Testis (tissue), 2 donors: Measurements from ENCODE around the gene C2orf42.
"Not testable (repeated sequence)": the region's sequence is repeated elsewhere in the genome, so short reads cannot be mapped to it uniquely, and the experiment has no call there.

Experiments used
- CTCF ChIP-seq, 3 experiments: fragments of 450-650 bp in 2 of 3; fragments of 200-600 bp in 1 of 3; sonication (generic) in 1 of 3; IDR thresholded peaks; one replicate each; pipeline ENCODE4 v1.5.1; 2016 to 2019; ENCODE audit warnings: antibody characterized with exemption in 3 of 3, mild to moderate bottlenecking in 2 of 3, moderate library complexity in 1 of 3
- POLR2A ChIP-seq: fragments of 450-650 bp; IDR thresholded peaks from one replicate; pipeline ENCODE4 v1.6.1; 2017; ENCODE audit warnings: antibody characterized with exemption, mild to moderate bottlenecking, moderate library complexity

GRCh38 chr2:70187170-70187569, 3.6 kb downstream of the C2orf42 start:
- not testable (repeated sequence) for TF ChIP-seq CTCF (IDR thresholded peaks at IDR 0.05); POLR2A
